ENCODE data around the gene GSE1. TPM values are rescaled to one million over a fixed set of nuclear protein-coding genes. Genes with fewer than 3 reads are reported as not detected.

Gene GSE1
- total and polyA plus RNA-seq, 9 of the 15 experiments (the other 6 are each of a cell fraction or from before 2014, with no cell fraction given): 12.2 to 244 (median 57.9) TPM

DNA sequence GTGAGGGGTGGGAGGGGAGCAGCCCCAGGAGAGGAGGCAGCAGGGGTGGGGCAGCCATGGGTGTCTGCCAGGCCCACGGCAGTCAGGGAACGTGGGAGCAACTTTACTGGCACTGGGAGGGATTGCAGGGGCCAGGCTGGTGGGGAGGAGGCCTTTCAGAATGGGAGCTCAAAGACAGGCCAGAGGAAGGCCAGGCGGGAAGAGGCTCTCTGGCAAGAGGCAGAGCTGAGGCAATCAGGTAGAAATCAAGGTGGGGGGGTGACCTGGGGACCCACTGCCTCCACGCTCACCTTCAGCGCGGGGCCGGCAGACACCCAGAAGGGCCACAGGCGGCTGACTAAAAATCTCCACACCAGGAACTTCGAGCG lies 11.9 kb upstream of the GSE1 start (continued):
- TF ChIP-seq ZBTB2 (IDR thresholded peaks at IDR 0.05) (no peak), L3MBTL2 (IDR thresholded peaks at IDR 0.05) (no peak), RBM39 (optimal IDR thresholded peaks at IDR 0.05; ENCODE audit: low read depth, low read length) (no peak), MAZ (CRISPR knock-in tag; conservative IDR thresholded peaks at IDR 0.05 in 1 of 2, IDR thresholded peaks at IDR 0.05 in 1 of 2) (0 out of 4 replicates have a peak, but pooled peaks of 1 of the 2 experiments have one; percentile 39), ARID2 (IDR thresholded peaks at IDR 0.05) (no peak), CXXC5 (CRISPR knock-in tag; IDR thresholded peaks at IDR 0.05) (peak; percentile 30), HCFC1 (IDR thresholded peaks at IDR 0.05; ENCODE audit: low read depth, low read length) (no peak), ELF4 (CRISPR knock-in tag; IDR thresholded peaks at IDR 0.05) (no peak), POLR3A (IDR thresholded peaks at IDR 0.05; ENCODE audit: borderline replicate concordance, extremely low read depth, insufficient read depth, insufficient read length) (no peak), REST (IDR thresholded peaks at IDR 0.05; ENCODE audit: borderline replicate concordance) (no peak), REST (CRISPR knock-in tag; IDR thresholded peaks at IDR 0.05; ENCODE audit: low read depth) (no peak), KDM5B (IDR thresholded peaks at IDR 0.05; ENCODE audit: insufficient replicate concordance, low read depth, low read length) (no peak), CEBPG (CRISPR knock-in tag; IDR thresholded peaks at IDR 0.05) (peak; percentile 87), CEBPG (tag; conservative IDR thresholded peaks at IDR 0.05 in 1 of 2, IDR thresholded peaks at IDR 0.05 in 1 of 2) (peak in 1 of 2 experiments; percentile 72; a peak in 1 of 4 replicates), CBFA2T3 (IDR thresholded peaks at IDR 0.05) (no peak), POLR2A (conservative IDR thresholded peaks at IDR 0.05) (no peak), FOS (IDR thresholded peaks at IDR 0.05; ENCODE audit: extremely low read depth, insufficient read length) (no peak), ZNF134 (CRISPR knock-in tag; conservative IDR thresholded peaks at IDR 0.05) (no peak), THRAP3 (IDR thresholded peaks at IDR 0.05; ENCODE audit: borderline replicate concordance) (no peak), POLR2H (tag; IDR thresholded peaks at IDR 0.05; ENCODE audit: low read depth) (0 out of 2 replicates have a peak, but pooled peaks have one; percentile 25)
- TF ChIP-seq, protein P1, sequence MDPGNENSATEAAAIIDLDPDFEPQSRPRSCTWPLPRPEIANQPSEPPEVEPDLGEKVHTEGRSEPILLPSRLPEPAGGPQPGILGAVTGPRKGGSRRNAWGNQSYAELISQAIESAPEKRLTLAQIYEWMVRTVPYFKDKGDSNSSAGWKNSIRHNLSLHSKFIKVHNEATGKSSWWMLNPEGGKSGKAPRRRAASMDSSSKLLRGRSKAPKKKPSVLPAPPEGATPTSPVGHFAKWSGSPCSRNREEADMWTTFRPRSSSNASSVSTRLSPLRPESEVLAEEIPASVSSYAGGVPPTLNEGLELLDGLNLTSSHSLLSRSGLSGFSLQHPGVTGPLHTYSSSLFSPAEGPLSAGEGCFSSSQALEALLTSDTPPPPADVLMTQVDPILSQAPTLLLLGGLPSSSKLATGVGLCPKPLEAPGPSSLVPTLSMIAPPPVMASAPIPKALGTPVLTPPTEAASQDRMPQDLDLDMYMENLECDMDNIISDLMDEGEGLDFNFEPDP (CRISPR knock-in tag; IDR thresholded peaks at IDR 0.05): no peak
